HUES48 (cell line): ENCODE results near the gene SURF1.
"Not testable (repeated sequence)": the region's sequence is repeated elsewhere in the genome, so short reads cannot be mapped to it uniquely, and the experiment has no call there.

ENCODE experiments used
- H3K27ac ChIP-seq: one replicate; pipeline ENCODE4 v1.7.0; 2013; ENCODE audit warnings: low read depth, low read length, inconsistent platforms
- H3K27me3 ChIP-seq: 2 replicates; pipeline ENCODE4 v1.6.1; 2013; ENCODE audit warnings: mild to moderate bottlenecking, low read length; ENCODE audit not compliant: control insufficient read depth, insufficient read depth
- H3K36me3 ChIP-seq: 2 replicates; pipeline ENCODE4 v1.6.1; 2013; ENCODE audit warnings: low read length; ENCODE audit not compliant: control insufficient read depth, insufficient read depth
- H3K4me1 ChIP-seq: 2 replicates; pipeline ENCODE4 v1.6.1; 2013; ENCODE audit warnings: mild to moderate bottlenecking, low read length; ENCODE audit not compliant: control insufficient read depth, insufficient read depth
- H3K4me3 ChIP-seq: 2 replicates; pipeline ENCODE4 v1.5.1; 2013; ENCODE audit warnings: mild to moderate bottlenecking, low read depth, low read length
- H3K9ac ChIP-seq: 2 replicates; pipeline ENCODE4 v1.6.1; 2013; ENCODE audit warnings: mild to moderate bottlenecking, low read depth, low read length, moderate library complexity
- H3K9me3 ChIP-seq: 2 replicates; pipeline ENCODE4 v1.6.1; 2013; ENCODE audit warnings: low read length; ENCODE audit not compliant: control insufficient read depth, insufficient read depth

Gene SURF1

GRCh38 chr9:133317551-133317950 is 38.7 kb downstream of the SURF1 start:
- H3K9ac ChIP-seq, H3K27me3 ChIP-seq, H3K9me3 ChIP-seq, H3K36me3 ChIP-seq, H3K4me3 ChIP-seq, H3K4me1 ChIP-seq, H3K27ac ChIP-seq: not testable (repeated sequence)

- Histone ChIP-seq H3K36me3 (no peaks in the 10 kb centered on the region), H3K9me3 (no peaks in the 10 kb centered on the region), H3K9ac (no peak overlapping the region), H3K27ac (no peak overlapping the region), H3K4me1 (no peaks in the 10 kb centered on the region), H3K4me3 (no peak overlapping the region), H3K27me3 (no peaks in the 10 kb centered on the region)
Observed at GRCh38 chr9:133315997-133316396, 40.3 kb downstream of the SURF1 start.

DNA sequence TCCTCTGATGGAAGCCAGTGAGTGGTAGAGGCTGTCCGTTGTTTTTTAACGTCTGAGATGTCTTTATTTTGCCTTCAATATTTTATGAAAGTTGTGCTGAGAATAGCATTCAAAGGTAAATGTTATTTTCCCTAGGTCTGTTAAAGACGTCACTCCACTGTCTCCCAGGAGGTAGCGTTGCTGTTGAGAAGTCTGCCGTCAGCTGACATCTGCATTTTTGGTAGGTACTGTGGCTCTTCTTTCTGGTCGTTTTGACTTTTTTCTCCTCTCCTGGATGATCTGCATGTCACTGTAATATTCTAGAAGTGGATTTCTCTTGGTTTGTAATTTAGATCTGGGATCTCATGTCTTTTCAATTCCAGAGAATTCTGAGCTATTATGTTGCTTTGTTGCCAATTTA is 46.7 kb downstream of the SURF1 start:
- Histone ChIP-seq H3K36me3 (no peaks in the 10 kb centered on the region), H3K4me3 (no peak overlapping the region), H3K9ac (no peak overlapping the region), H3K27ac (no peak overlapping the region), H3K4me1 (no peaks in the 10 kb centered on the region), H3K9me3 (peaks cover 9% of the 10 kb centered on the region), H3K27me3 (no peaks in the 10 kb centered on the region)

DNA sequence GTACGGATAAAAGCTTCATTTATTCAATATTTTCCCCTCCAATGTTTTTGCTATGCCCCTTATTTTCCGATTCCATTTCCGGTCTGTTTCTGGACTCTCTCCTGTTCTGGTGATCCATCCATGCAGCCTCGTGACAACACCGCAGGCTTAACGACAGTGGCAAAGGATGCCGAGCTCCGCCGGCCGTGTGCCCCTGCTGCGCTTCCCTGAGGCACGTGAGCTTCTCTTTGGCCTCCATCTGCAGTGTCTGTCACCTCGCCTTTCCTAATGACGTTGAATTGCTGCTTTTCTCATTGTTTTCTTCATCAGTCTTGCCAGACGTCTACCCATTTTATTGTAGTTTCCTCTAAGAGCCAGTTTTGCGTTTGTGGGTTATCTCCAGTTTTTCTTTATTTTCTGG is 49.0 kb downstream of the SURF1 start:
- no peaks in the 10 kb centered on the region; the same call in 1 of the 2 replicates for H3K27me3 ChIP-seq

DNA sequence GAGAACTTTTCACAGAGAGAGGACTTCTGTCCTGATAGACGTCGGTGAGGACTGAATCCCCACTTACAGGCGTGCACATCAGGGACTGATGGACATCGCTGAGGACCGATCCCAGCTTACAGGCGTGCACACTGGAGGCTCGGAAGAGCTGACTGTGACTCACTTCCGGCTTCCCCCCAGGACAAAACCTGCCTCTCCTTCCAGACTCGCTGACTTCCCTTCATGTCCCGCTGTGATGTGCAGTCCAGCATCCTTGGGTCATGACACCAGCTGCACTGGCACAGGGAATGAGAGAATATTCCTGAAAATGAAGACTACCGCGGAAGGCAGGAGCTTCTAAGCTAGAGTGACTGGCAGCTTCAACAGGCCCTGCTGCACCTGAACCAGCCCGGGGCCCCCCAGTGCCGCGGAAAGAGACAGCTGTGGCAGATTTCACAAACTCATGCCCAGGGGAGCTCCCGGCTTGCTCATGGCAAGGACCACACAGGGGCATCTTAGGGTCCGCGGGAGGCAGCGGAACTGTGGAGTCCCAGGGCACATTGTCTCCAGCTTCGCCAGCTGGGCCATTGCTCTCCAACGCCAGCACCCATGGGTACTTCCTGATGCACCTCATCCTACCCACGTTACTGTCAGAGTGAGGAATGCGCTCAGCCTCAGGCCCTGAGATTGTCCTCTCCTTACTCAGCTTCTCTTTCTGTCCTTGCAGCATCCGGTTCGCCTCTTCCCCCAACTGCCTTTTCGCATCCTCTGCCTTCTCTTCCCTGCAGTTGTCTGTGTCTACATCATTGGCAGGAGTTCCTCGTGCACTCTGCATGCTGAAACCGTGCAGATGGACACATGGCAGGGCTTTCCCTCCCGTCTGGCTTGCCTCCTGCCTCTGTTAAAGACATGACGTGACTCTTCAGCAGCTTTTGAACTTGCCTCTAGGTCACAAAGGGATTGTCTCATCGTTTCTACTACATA is 49.8 kb downstream of the SURF1 start:
- Histone ChIP-seq H3K4me1 (no peaks in the 10 kb centered on the region), H3K9me3 (peaks cover 9% of the 10 kb centered on the region), H3K36me3 (no peaks in the 10 kb centered on the region), H3K27ac (no peak overlapping the region), H3K27me3 (no peaks in the 10 kb centered on the region; the same call in 1 of the 2 replicates), H3K9ac (no peak overlapping the region), H3K4me3 (no peak overlapping the region)

More for the DNA sequence above, 49.0 kb downstream of the SURF1 start:
- Histone ChIP-seq H3K4me3 (no peak overlapping the region), H3K9ac (no peak overlapping the region), H3K4me1 (no peaks in the 10 kb centered on the region), H3K27ac (no peak overlapping the region), H3K9me3 (peaks cover 9% of the 10 kb centered on the region), H3K36me3 (no peaks in the 10 kb centered on the region)

DNA sequence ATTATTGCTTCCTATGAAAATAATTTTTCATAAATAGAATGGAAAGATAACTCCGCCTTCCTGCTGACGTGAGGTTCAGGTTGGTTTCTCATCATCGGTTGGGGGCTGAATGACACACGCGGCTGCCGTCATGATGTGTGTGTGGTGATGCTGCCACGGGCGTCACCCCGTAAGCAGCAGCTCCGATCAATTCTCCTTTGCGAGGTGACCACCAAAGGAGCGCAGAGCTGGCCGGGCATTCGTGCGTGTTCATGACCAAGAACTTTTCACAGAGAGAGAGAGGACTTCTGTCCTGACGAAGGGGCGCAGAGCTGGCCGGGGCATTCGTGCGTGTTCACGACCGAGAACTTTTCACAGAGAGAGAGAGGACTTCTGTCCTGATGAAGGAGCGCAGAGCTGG is 50.6 kb downstream of the SURF1 start:
- Histone ChIP-seq H3K27me3 (no peaks in the 10 kb centered on the region; the same call in 1 of the 2 replicates), H3K27ac (no peak overlapping the region), H3K9ac (no peak overlapping the region), H3K36me3 (no peaks in the 10 kb centered on the region), H3K4me1 (no peaks in the 10 kb centered on the region), H3K4me3 (no peak overlapping the region), H3K9me3 (peaks cover 9% of the 10 kb centered on the region)

DNA sequence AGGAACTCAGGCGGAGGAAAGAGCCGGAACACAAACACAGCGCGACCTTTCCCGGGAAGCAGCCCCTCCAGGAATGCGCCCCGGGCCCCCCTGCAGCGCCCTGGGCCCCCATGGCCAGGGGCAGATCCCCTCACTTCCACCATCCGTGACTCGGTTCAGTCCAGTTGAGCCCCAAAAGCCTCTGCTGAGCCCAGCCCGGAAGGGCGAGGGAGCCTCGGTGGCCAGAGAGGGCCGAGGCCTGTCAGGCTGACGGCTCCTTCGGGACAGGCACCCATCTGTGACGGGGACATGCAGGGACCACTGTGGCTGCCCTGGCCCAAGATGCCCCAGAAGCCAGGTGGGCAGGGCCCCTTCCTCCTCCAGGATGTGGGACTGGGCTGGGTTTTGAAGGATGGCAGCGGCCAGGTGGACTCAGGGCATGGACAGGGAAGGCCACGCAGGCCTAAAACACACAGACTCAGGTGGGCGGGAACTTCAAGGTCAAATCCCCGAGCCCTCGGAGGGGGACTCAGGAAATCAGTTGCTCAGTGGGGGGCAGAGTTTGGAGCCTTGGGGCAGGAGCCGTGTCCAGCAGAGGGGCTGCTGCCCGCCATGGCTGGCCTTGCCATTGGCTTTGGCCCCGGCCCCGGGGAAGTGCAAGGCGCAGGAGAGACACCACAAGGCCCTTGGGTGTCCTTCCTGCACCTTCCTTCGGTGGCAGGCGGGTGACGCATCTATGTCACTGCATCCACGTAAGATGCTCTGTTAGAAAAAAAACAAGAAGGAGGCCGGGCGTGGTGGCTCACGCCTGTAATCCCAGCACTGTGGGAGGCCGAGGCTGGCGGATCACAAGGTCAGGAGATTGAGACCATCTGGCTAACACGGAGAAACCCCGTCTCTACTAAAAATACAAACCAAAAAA is 51.6 kb downstream of the SURF1 start:
- no peaks in the 10 kb centered on the region; the same call in 1 of the 2 replicates for H3K27me3 ChIP-seq
- H3K27ac ChIP-seq, result no peak overlapping the region
- no peak overlapping the region for H3K4me3 ChIP-seq

DNA sequence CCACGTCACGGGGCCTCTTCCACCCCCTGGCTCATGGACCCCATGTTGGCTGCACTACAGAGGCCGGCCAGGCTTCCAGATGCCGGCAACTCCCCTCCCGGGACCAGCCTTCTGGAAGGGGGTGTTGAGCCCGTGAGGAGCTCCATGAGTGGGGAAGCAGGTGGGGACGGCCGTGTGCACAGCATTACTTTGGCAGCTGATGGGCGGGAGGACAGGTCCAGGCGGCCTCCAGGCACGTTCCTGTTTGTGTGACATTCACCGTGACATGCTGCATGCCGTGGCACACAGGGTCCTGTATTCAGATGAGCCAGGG is 52.2 kb downstream of the SURF1 start:
- peaks cover under 1% of the 10 kb centered on the region; the same call in 1 of the 2 replicates for H3K9me3 ChIP-seq
- no peak overlapping the region for H3K4me3 ChIP-seq
- H3K36me3 ChIP-seq, result no peaks in the 10 kb centered on the region
- H3K9ac ChIP-seq, result no peak overlapping the region
- H3K27me3 ChIP-seq, result no peaks in the 10 kb centered on the region; the same call in 1 of the 2 replicates
- H3K27ac ChIP-seq, result no peak overlapping the region
- no peaks in the 10 kb centered on the region for H3K4me1 ChIP-seq

More for the DNA sequence above, 51.6 kb downstream of the SURF1 start:
- Histone ChIP-seq H3K9ac (no peak overlapping the region), H3K4me1 (no peaks in the 10 kb centered on the region), H3K36me3 (no peaks in the 10 kb centered on the region), H3K9me3 (peaks cover 7% of the 10 kb centered on the region)

DNA sequence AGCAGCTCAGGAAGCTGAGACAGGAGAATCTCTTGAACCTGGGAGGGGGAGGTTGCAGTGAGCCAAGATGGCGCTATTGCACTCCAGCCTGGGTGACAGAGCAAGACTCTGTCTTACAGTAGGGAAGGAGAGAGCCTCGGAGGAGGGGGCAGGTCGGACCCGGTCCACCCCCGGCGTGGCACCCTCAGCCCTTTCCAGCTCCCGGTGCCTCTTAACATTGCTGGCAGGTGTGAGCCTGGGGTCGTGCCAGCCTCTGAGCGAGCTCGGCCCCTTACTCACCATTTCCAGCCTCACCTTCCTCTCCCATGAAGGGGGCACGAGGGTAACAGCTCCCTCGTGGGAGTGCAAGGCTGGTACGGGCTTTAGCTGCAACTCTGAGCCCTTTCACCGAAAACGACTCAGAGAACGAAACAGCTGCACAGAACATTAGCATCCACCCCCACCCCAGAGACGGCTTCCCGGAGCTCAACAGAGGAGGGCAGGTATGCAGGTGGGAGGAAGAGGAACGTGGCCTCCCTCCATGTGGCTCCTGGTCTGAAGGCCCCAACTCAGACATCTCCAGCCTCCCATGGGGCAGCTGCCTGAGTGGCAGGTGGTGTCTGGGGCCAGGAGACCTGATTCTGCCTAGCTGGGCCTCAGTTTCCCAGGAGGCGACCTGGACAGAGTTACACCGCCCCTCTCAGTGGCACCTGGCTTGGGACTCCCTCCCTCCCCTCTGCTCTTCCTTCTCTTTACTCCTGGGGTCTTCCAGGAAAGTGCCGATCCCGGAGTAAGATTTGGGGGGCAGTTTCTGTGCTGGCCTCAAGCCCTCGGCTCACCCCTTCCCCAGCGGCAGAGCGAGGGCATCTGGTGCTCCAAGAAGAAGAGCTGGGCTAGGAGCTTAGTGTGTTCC is 52.8 kb downstream of the SURF1 start:
- Histone ChIP-seq H3K4me3 (no peak overlapping the region), H3K27me3 (no peaks in the 10 kb centered on the region; the same call in 1 of the 2 replicates), H3K4me1 (no peaks in the 10 kb centered on the region), H3K9me3 (no peaks in the 10 kb centered on the region), H3K27ac (no peak overlapping the region), H3K9ac (no peak overlapping the region), H3K36me3 (no peaks in the 10 kb centered on the region)
